ENCODE results near the gene GPR26.
A peak's percentile ranks its signal among the peaks of the same experiment; 100 is the strongest.
"Not testable (repeated sequence)": the region's sequence is repeated elsewhere in the genome, so short reads cannot be mapped to it uniquely, and the experiment has no call there.

Gene GPR26

DNA sequence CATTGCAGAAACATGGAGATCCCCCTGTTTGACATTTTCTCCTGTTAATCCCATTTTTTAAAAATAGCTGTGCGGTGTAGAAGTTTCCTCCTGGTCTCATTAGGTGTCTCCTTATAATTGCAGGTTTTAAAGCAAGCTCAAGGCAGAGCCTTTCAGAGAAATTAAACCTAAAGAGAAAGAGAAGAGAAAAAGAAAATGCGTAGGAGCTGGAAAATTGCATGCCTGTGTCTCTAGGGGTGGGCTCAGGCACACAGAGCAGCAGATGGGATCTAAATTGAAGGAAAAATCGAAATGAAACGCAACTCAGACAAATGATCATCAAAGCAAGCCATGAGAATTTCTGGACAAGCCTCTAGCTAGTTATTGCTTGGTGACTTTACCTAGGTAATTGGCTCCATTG lies 40.1 kb downstream of the GPR26 start:
- no peak for DNase-seq (ENCODE audit: low read depth, low spot score)

DNA sequence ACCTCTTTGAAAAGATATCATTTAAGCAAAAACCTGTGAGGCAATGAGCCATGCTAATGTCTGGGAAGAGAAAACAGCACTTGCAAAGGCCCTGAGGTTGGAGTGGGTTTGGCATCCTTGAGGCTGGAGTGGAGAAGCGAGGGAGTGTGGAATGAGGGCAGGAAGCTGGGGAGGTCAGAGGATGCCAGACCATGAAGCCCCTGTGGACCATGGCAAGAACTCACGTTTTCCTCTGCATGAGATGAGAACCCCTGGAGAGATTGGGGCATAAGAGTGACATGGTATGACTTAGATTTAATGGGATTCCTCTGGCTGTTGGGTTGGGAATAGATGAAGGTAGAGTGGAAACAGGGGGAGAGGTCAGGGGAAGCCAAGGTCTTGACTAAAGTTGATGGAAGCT lies 49.4 kb downstream of the GPR26 start:
- no peak for DNase-seq (ENCODE audit: low read depth, low spot score)

DNA sequence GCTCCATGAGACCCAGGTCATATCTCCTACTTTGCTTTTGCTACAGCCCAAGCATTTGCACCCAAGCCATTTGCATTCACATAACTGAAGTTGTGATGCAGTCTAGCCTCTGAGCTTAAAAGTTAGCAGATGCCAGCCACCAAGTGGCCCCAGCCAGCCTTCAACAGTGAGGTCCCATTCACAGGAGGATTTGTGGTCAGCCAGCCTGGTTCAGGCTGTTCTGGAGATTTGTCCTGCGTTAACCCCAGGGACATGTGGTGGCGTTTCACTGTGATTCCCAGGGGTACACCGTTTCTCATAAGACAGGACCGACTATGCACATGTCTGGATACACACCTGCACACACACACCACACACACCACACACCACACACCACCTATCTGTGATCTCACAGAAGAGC lies 51.2 kb downstream of the GPR26 start:
- no peak for DNase-seq (ENCODE audit: low read depth, low spot score)

DNA sequence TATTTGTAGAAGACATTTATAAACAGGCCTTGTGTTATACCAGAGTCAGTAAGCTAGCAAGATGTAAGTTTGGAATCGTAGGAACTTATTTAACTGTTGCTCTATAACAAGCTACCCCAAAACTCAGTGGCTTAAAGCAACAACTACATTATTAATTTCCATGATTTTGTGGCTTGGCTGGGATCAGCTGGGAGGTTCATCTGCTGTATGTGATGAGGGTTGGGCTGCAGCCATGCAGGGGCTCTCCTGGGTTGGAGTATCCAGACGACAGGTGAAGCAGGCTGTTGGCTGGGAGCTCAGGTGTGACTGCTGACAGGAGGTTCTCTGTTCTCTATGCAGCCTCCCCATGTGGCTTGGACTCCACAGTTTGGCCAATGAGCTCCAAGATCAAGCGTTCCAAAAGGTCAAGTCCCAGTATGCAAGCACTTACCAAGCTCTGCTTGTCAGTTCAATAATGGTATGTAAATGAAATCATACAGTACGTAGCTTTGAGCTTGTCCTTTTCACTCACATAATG lies 52.4 kb downstream of the GPR26 start:
- DNase-seq (ENCODE audit: low read depth, low spot score): no peak

DNA sequence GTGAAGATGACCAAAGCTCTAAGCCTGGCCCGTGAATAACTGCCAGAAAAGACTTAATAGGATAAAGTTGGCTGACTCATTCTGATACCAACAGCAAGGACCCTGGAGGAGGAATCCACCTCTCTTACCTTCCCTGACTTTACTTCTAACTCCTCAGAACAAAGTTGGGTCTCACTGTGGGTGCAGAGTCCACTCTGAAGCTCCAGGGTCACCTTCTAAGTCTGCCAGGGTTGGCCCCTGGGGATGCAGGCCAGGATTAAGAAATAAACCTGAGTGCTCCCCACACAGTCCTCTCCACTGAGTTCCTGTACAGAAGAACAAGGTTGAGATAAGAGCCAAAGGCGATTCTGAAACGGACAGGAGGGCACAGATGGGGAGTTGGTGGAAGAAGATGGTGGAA lies 54.4 kb downstream of the GPR26 start:
- no peak for DNase-seq (ENCODE audit: low read depth, low spot score)

DNA sequence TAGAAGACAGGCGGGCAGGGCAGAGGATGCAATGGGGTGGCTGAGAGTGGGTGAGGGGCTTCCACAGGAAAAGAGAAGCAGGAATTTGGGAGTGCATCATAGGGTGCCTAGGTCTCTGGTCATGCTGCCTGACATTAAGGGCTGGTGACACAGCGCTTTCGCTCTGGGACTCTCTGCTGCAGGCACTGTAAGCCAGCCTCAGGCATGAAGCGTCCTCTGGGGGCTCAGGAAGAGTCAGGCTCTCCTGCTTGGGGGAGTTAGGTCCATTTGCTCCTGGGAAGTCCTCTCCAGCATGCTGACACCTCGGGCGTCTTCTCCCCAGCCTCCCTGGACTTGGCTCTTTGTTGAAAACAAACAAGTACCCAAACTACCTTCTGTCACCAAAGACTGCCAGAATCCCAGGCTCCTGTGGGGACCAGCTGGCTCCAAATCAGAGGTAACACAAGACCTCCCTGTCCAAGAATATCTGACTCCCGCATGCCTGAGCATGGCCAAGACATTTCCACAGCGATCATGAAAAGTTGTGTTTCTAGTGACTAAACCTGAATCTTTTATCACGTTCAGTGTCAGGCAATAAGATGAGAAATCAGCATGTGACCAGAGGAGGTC lies 55.4 kb downstream of the GPR26 start:
- DNase-seq (ENCODE audit: low read depth, low spot score): no peak

DNA sequence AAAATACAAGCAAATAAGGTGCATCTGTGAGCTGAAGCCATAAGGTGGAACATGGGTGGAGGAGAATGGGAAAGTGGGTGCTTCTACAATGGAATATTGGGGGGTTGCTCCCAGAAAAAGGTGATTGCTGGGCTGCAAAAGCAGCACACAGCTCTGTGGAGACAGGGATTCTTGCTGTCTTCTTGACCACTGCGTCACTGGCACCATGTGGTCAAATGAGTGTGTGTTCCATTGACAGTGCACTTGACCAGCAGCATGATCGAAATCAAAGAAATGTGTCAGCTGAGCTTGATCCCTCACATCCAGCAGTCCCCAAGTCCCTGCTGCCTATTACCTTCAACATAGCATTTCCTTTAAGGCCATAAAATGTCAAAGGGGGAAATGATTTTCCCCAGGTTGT lies 56.2 kb downstream of the GPR26 start:
- no peak for DNase-seq (ENCODE audit: low read depth, low spot score)

DNA sequence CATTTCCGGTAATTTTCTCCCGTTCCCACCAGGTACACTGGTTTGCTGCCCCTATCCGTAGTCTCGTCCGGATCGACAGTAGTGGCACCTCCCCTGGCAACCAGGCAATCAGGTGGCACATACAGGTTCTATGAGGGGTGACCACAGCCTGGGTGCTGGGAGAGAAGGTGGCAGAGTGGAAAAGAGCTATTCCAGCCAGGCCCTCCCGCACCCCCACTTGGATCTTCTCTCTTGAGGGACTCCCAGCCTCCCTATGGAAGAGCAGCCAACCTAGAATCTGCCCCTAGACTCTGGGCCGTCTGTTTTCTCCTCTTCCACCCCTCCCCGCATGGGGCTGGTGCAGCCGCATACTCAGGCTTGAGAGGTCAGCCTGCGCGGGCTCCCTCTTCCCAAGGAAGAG lies 58.6 kb downstream of the GPR26 start:
- DNase-seq (ENCODE audit: low read depth, low spot score): no peak

DNA sequence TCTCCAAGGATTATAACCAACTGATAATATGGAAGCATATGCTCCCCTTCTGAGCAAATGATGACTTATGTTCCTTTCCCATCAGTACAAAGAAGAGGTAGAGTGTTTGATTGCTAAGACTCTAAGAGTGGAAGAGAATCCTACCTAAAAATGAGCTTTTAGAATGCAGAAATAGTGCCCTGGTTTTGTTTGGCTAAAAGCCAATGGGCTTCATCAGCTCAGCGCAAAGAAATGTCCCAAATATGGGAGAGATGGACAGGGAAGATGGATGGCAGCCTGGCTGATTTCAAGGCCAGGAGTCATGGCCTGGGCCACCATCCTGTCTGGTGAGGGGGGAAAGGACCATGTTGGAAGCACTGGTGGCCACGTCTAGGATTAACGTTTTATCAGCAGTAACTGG lies 60.2 kb downstream of the GPR26 start:
- DNase-seq (ENCODE audit: low read depth, low spot score): no peak

DNA sequence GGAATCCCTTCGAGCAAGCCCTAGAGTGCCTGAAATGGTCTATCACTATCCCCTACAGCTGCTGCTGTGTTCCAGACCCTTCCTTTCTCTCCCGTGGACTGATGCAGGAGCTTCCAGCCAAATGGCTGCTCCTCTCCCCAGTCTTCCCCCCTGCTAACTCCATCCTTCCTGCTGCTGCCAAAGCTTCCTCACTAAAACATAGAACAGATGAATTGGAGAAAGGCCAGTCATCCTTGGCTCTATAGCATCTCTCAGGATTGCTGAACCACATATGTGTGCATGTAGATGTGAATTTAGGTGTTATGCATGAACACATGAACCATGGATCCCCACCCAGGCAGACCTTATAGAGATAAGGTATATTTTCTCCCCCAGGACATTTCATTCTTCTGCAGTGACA lies 60.7 kb downstream of the GPR26 start:
- DNase-seq (ENCODE audit: low read depth, low spot score): no peak

DNA sequence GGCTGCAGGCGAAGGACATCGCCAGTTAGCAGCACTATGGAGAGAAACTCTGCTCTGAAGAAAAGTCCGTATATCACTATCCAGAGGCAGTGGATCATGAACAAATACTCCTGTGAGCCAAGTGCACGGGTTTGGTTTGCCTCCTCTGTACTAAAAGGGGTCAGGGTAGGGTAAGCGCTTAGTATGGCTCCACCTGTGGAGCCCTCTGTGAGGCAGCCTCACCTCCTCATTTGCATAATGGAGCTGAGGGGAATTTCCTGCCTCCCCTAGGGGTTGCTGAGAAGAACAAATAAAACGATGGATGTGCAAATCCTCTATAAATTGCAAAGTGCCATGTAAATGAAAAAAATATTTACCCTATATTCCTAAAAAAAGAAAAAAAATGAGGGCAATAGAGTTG lies 63.4 kb downstream of the GPR26 start:
- DNase-seq (ENCODE audit: low read depth, low spot score): no peak

DNA sequence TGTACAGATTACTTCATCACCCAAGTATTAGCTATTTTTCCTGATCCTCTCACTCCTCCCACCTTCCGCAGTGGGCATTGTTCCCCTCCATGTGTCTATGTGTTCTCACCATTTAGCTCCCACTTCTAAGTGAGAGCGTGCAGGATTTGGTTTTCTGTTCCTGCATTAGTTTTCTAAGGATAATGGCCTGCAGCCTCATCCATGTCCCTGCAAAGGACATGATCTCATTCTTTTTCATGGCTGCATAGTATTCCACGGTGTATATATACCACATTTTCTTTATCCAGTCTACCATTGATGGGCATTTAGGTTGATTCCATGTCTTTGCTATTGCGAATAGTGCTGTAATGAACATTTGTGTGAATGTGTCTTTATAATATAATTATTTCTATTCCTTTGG lies 70.8 kb downstream of the GPR26 start:
- not testable (repeated sequence) for DNase-seq (ENCODE audit: low read depth, low spot score)

DNA sequence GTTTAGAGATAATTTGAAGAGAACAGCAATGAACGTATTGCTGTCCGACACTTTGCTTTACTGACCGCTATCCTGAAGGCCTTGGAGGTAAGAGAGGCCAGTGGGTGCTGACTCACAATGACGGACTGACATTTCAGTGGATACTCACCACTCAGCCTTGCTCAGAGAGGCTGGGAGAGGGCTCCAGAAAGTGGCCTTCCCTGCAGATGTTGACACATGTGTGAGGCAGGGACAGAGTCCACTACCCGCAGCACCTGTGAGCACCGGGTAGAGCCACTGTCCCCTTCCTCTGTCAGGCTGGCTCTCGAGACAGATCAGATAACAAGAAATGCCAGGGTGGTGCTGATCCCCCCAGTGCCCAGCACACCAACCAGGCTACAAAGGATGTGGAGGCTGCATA lies 75.0 kb downstream of the GPR26 start:
- no peak for DNase-seq (ENCODE audit: low read depth, low spot score)

DNA sequence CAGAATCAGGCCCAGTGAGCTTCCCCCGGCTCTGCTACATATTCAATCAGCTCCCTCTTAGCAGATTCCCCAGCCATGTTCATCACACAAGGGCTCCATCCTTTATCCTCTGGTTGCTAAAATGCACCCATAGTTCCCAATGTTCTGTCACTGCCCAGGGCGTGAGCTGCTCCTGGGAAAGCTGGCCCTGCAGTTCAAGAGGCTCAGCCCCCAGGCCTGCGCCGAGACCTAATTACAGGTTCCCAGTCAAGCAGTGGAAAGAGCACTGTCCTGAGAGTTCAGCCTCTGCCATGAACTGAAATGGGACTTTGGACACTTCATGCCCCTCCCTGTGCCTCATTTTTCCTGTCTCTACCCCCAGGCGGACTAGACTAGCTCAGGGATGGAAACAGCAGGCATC lies 75.6 kb downstream of the GPR26 start:
- no peak for DNase-seq (ENCODE audit: low read depth, low spot score)

DNA sequence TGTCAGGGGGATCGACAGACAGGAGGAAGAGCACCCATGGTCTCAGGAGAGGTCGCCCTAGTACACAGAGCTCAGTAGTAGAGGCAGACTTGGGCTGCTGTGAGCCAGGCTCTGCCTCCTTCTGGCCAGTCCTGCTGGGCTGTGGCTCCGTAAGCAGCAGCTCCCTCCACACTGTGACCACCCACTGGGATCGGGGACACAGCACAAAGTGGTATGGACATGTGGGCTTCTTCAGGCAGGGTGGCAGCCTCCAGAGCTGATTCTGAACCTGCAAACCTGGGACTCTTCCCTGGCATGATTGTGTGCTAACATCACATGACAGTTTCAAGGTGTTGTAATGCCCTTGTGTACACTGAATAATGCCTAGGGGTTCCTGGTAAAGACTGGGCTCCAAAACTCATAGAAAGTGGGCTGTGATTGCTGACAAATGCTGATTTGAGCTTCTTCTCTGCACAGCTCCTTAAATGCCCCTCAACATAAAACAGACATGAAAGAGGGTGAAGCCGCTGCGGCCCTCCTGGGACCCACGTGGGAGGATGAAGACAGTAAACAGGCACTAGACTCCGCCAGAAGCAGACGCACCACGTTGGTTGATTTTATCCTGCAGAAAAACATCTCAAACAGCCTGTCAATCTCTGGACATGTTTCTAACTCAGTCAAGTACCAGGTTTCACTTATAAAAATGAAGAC lies 76.7 kb downstream of the GPR26 start:
- peak; percentile 32 for DNase-seq (ENCODE audit: low read depth, low spot score)

DNA sequence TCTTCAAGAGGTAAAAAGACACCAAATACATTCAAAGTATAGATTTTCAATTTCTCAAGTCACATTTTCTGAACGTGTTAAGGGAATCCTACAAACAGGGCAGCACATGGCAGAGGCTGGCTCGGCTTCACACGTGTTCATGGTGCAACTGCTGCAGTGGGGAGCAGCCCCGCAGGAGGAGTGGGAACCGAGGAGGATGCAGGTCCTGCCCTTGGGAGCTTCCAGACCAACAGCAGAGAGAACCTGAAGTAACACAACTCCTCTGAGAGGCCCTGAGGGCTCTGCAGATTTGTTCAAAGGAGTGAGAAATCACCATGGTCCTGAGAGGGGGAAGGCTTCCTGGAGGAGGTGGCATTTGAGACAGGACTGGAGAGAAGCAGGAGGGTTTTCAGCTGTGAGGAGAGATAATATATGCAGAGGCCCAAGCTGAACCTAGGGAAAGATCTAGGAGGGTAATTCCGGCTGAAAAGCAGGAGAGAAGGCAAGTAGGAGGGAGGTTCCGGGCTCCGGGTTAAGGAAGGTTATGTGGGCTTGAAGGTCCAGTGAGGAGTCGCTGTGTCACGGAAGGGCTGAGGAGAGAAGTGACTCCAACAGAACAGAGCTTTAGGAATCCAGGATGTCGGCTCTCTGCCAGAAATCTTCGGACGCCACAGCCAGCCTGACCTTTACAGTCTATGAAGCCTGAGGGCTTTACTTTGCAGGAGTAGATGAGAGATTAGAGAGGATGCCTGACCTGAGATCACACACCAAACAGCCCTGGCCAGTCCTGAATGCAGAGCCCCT lies 77.5 kb downstream of the GPR26 start:
- peak; percentile 84 for DNase-seq (ENCODE audit: low read depth, low spot score)

DNA sequence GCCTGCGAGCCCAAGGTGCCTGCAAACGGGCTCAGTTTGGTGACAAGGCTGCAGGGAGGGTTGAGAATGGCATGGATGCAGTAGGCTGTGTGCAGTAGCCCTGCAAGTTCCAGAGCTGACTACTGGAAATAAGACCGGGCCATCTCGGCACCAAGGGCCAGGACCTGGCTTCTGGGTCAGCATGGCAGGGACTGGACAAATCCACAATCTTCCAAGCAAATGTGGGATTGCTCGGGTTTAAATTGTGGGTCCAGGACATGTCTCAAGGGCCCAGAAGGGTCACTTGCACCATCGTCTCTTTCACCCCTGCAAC lies 78.0 kb downstream of the GPR26 start:
- DNase-seq (ENCODE audit: low read depth, low spot score): no peak
